SJSA1 (cell line): ENCODE measurements around the gene CD36. TPM values are rescaled to one million over a fixed set of nuclear protein-coding genes. Genes with fewer than 3 reads are reported as not detected.

Experiments
- DNase-seq, 2 experiments: peaks; one replicate each; pipeline ENCODE4 v3.0.0-alpha.2; 2015 to 2020; ENCODE audit warnings: low spot score in 2 of 2, low read depth in 1 of 2
- H3K27ac ChIP-seq: fragments of 250-450 bp; sonication (Bioruptor Pico); 2 replicates; pipeline ENCODE4 v1.5.1; 2020; ENCODE audit warnings: mild to moderate bottlenecking, moderate library complexity
- H3K27me3 ChIP-seq: fragments of 250-450 bp; sonication (Bioruptor Pico); replicated peaks from 2 replicates; pipeline ENCODE4 v1.5.1; 2020; ENCODE audit warnings: mild to moderate bottlenecking, moderate library complexity
- H3K36me3 ChIP-seq: fragments of 250-450 bp; sonication (Bioruptor Pico); 2 replicates; pipeline ENCODE4 v1.5.1; 2020; ENCODE audit warnings: mild to moderate bottlenecking
- H3K4me1 ChIP-seq: fragments of 250-450 bp; sonication (Bioruptor Pico); replicated peaks from 2 replicates; pipeline ENCODE4 v1.6.1; 2021; ENCODE audit warnings: mild to moderate bottlenecking
- H3K4me3 ChIP-seq: fragments of 250-450 bp; sonication (Bioruptor Pico); 2 replicates; pipeline ENCODE4 v1.5.1; 2020; ENCODE audit warnings: mild to moderate bottlenecking
- H3K9me3 ChIP-seq: fragments of 250-450 bp; sonication (Bioruptor Pico); replicated peaks from 2 replicates; pipeline ENCODE4 v1.5.1; 2020; ENCODE audit warnings: mild to moderate bottlenecking
- total RNA-seq: library from RNA; depleted of rRNA; stranded (reverse); fragments of >200 nt; shearing (Covaris generic); gene quantifications from 2 replicates; pipeline ENCODE4 v1.2.3, GENCODE V29; 2014; rRNA removed

CD36 gene
- total RNA-seq: 0.32 TPM in 1 of 2 replicates, not detected in the other

DNA sequence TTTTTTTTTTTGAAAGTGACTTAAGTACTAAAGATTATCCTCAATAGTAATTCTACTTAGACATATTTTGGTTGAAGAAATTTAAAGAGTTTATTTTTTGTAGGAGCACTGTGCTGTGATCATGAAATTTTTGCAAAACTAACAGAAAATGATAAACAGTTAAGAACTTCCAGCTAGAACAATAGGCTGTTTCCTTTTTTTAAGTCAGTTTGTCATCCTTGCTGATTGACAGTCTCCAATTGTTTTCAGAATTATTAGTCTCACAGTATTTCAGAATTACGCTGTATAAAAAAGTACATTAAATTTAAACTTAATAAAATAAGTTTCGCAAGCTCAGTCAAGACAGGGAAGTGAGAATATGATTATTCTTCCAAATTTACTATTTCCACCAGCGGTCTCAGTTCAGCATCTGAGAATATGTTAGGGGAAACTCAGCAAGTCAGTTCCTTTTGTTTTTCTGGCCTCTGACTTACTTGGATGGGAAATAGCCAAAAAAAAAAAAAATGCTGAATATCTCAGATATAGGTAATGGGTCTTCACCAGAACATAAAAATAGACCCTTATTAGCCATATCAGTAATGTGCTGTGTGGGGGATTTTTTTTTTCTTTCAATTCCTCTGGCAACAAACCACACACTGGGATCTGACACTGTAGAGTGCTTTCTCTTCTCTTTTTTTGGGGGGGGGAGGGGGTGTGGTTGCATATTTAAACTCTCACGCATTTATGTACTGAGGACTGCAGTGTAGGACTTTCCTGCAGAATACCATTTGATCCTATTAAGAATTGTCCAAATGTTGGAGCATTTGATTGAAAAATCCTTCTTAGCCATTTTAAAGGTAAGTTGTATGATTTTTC lies at the start of gene CD36:
TSS of gene CD36 (plus strand) at position 732 of the 855 bp plus-strand sequence. CDS start 8,099 bp downstream, outside the sequence.
- Histone ChIP-seq H3K27me3 (no peaks in the 10 kb centered on the region), H3K27ac (no peak within 1 kb of the TSS), H3K36me3 (no peaks in the 10 kb centered on the region), H3K4me3 (no peak within 1 kb of the TSS), H3K4me1 (peaks cover 20% of the 10 kb centered on the region), H3K9me3 (no peaks in the 10 kb centered on the region)
- DNase-seq: no peak

DNA sequence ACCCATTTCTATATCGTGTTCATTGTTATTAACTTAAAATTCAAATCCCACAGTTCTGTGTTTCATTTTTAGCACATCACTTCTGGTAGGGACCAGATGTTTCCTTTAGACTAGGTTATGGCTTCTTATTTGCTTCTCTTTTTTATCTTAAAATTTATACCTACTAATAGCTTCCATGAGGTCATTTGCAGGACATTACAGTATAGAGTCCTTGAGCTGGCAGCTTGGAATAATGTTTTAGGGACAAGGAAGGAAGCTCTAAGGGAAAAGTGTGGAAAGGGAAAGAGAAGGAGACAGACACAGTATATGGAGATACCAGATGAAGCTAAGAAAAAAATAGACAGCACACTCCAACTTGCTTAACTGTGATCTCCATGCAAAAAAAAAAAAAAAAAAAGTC lies 48.8 kb upstream of the CD36 start:
- no peaks in the 10 kb centered on the region for H3K36me3 ChIP-seq
- H3K27ac ChIP-seq: no peak overlapping the region
- H3K4me1 ChIP-seq: peaks cover 8% of the 10 kb centered on the region; the same call in 1 of the 2 replicates
- no peaks in the 10 kb centered on the region for H3K9me3 ChIP-seq
- H3K27me3 ChIP-seq: no peaks in the 10 kb centered on the region
- DNase-seq: no peak
- H3K4me3 ChIP-seq: no peak overlapping the region

DNA sequence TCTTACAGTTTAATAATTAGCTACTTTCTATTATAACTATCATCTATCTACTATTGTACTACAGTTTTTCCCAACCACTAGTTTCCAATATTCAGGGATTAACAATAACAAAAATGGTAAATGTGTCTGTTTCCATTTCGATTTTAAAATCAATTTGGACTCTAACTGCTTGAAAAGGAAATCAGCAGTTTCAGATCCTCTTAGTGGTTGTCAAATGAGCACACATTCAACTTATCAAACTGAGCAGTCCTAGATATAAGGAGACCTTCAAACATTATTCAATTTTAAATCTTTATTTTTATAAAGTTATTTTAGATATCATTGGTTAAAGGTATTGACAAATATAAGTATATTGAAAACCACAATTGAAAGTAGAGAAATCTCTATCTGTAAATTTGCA lies 46.8 kb upstream of the CD36 start:
- Histone ChIP-seq H3K36me3 (no peaks in the 10 kb centered on the region), H3K4me3 (no peak overlapping the region), H3K27me3 (no peaks in the 10 kb centered on the region), H3K9me3 (no peaks in the 10 kb centered on the region), H3K27ac (no peak overlapping the region), H3K4me1 (peaks cover 8% of the 10 kb centered on the region; the same call in 1 of the 2 replicates)
- DNase-seq: no peak

DNA sequence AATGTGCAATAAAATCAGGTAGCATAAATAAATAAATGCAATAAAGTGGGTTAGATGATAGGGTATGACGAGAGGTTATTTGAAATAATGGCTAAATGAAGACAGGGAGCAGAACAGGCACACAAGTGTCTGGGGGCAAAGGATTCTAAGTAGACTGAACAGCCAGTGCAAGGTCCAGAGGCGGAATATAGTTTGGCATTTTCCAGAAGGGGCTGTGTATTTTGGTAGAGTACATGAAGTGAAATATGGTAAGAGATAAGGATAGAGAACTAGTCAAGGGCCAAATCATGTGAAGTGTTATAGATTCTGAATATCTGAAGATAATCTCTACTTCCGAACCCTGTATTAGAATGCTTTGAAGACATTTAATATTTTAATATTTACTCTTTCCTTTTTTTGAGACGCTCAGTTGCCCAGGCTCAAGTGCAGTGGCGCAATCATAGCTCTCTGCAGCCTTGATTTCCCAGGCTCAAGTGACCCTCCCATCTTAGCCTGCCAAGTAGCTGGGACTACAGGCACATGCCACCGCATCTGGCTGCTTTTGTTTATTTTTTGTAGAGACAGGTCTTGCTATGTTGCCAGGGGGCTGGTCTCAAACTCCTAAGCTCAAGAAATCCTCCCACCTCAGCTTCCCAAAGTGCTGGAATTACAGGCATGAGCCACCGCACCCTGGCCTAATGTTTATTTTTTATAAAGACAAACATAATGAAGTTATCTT lies 44.4 kb upstream of the CD36 start:
- H3K36me3 ChIP-seq: no peaks in the 10 kb centered on the region
- H3K27ac ChIP-seq: no peak overlapping the region
- no peaks in the 10 kb centered on the region for H3K4me1 ChIP-seq
- H3K9me3 ChIP-seq: no peaks in the 10 kb centered on the region
- DNase-seq: no peak
- no peak overlapping the region for H3K4me3 ChIP-seq
- H3K27me3 ChIP-seq: no peaks in the 10 kb centered on the region

DNA sequence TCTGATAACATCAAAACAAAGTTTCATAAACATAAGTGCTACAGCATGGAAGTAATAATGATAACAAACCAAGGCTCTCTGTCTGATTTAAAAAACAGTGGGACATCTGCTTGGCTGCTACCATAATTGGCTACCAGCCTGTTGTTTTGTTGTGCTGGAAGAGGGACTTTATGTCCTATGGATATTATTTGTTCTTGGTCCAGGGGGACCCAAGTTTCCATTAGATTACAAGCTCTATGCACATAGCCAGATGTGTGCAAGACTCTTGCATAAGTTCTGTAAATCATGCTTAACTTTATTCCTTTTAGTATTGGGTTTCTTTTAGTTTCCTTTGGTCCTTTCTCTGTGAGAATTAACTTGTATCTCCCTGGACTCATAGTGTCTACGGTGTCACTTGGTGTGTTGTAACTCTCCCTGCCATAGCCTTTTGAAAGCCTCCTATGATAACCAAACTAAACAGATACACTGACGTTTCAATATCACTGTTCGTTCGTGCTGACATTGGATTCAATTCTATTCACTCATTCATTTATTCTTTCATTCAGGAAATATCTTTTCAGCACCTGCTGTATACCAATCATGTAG lies 41.4 kb upstream of the CD36 start:
- Histone ChIP-seq H3K36me3 (no peaks in the 10 kb centered on the region), H3K27me3 (no peaks in the 10 kb centered on the region), H3K4me1 (no peaks in the 10 kb centered on the region), H3K9me3 (no peaks in the 10 kb centered on the region), H3K4me3 (no peak overlapping the region), H3K27ac (no peak overlapping the region)
- DNase-seq: no peak

DNA sequence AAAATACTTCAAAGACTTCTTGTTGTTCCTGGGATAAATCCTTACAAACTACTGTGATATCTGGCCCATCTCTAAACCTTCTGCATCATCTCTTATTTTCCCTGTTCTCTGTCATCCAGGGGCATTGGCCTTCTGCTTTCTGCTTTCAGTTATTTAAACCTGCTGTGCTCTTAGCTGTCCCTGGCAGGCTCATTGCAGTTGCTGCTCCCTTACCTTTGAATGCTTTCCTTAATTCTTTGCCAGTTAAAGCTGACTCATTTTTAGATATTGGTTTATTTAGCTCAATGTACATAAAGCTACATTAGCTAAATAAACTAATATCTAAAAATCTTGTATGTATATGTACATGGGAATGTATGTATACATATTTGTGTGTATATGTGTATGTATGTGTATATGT lies 40.6 kb upstream of the CD36 start:
- Histone ChIP-seq H3K4me3 (no peak overlapping the region), H3K27me3 (0 out of 2 replicates have a peak, but pooled peaks cover 5% of the 10 kb centered on the region), H3K27ac (no peak overlapping the region), H3K4me1 (no peaks in the 10 kb centered on the region), H3K36me3 (no peaks in the 10 kb centered on the region), H3K9me3 (no peaks in the 10 kb centered on the region)
- no peak for DNase-seq

DNA sequence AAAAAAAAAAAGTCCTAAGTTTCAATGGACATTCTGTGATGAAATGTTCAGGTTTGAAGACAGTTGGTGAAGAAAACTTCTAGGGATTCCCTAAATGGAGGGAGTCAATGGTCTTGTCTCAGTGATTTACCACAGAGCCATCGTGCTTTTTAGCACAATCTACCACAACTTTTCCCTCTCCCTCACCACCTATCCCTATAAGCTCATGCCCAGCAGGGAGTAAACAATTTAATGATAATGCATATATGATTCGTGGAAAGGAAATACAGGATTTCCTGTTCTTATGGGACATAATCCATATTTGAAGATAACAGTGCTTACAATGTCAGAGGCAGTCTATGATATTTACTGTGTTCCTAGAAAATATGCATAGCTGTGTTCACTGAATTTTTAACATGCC lies 38.4 kb upstream of the CD36 start:
- no peak overlapping the region for H3K4me3 ChIP-seq
- H3K27me3 ChIP-seq: 0 out of 2 replicates have a peak, but pooled peaks cover 5% of the 10 kb centered on the region
- no peak for DNase-seq
- no peaks in the 10 kb centered on the region for H3K36me3 ChIP-seq
- H3K27ac ChIP-seq: no peak overlapping the region
- no peaks in the 10 kb centered on the region for H3K4me1 ChIP-seq
- H3K9me3 ChIP-seq: no peaks in the 10 kb centered on the region

DNA sequence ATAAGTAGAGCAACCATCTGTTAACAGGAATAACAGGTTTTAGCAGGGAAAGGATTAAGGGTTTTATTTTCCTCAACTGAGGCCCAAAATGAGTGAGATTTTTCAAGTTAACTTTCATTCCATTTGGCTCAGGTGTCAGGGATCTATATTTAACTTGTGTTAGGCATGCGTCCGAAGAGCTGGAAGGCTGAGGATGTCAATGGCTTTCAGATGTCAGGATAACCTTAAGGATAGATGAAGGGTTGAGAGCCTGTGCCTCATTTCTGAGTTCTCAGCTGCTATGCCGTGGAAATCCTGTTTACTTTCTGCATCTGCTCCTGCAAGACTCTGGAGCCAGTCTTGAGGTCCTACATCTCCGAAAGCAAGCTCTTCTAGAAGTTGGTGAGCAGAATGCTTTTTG lies 36.4 kb upstream of the CD36 start:
- Histone ChIP-seq H3K4me3 (no peak overlapping the region), H3K9me3 (no peaks in the 10 kb centered on the region), H3K27ac (no peak overlapping the region), H3K4me1 (no peaks in the 10 kb centered on the region), H3K36me3 (no peaks in the 10 kb centered on the region), H3K27me3 (peaks cover 5% of the 10 kb centered on the region; the same call in 1 of the 2 replicates)
- DNase-seq: no peak

DNA sequence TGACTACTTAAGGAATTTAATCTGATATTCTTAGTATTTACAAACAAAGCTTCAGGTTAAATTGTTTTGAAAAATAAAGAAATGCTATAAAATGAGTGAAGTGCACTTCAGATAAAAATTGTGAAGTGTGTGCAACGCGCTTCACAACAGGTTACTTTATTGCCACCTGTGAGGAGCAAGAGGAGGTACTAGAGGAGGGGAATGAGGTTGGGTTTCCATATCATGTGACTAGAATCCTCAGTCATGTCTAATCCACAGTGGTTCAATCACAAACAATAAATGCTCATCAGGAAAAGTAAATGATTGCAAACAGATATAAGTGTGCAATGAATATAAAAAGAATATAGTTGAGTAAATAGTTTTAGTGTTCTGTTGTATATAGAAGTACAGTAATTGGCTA lies 34.5 kb upstream of the CD36 start:
- H3K4me1 ChIP-seq: no peaks in the 10 kb centered on the region
- no peak for DNase-seq
- no peaks in the 10 kb centered on the region for H3K9me3 ChIP-seq
- H3K36me3 ChIP-seq: no peaks in the 10 kb centered on the region
- no peak overlapping the region for H3K27ac ChIP-seq
- peaks cover 5% of the 10 kb centered on the region; the same call in 1 of the 2 replicates for H3K27me3 ChIP-seq
- no peak overlapping the region for H3K4me3 ChIP-seq

DNA sequence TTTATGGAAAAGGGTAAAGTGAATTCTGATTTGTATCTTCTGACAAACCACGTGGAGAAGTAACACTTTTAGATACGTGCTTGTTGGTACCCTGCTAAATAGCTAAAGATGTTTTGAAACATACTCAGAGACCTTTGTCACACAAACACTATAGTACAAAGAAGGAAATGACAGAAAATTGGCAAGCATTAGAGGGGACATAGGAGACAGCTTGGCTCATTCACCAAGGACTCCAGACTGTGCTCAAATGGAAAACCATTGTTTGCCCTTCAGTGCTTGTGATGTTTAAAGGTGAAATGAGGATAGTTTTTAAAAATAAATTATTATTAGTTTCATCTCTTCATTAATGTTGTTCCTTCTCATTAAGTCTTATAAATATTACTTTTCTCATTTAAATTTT lies 34.0 kb upstream of the CD36 start:
- no peaks in the 10 kb centered on the region for H3K9me3 ChIP-seq
- H3K4me3 ChIP-seq: no peak overlapping the region
- H3K4me1 ChIP-seq: no peaks in the 10 kb centered on the region
- no peak overlapping the region for H3K27ac ChIP-seq
- peaks cover 5% of the 10 kb centered on the region; the same call in 1 of the 2 replicates for H3K27me3 ChIP-seq
- no peaks in the 10 kb centered on the region for H3K36me3 ChIP-seq
- DNase-seq: no peak

DNA sequence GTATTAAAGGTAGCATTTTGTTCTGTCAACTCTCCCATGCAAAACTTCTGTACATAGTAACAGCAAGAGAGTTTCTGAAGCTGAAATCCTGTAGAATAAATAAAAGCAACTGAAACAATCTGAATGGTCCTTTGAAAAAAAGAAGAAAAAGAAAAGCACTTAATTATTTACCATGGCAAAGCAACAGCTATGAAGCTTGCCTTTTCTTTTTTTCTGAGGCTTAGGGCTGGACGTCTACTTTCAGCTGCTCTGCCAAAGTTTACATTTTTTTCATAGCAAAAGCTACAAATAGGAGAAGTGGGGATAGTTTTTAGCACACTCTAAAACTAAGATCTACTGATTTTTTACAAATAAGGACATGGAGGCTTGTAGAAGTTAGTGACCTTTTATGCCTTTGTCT lies 31.3 kb upstream of the CD36 start:
- Histone ChIP-seq H3K27ac (no peak overlapping the region), H3K9me3 (no peaks in the 10 kb centered on the region), H3K27me3 (peaks cover 5% of the 10 kb centered on the region; the same call in 1 of the 2 replicates), H3K4me1 (peaks cover 8% of the 10 kb centered on the region; the same call in 1 of the 2 replicates), H3K36me3 (no peaks in the 10 kb centered on the region), H3K4me3 (no peak overlapping the region)
- no peak for DNase-seq

DNA sequence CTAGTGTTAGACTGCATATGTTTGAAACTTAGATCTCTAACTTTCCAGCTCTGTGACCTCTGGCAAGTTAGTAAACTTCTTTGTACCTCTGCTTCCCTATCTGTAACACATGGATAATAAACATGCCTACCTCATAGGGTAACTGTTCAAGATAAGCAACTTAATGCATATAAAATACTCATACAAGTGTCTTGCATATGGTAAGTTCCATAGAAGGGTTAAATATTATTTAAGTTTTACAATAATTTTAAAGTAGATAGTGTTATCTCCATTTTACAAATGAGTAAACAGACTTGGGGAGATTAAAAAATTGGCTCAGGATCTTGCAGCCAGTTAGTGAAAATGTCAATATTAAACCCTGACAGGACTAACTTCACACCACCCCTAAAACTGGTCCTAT lies 30.1 kb upstream of the CD36 start:
- no peak for DNase-seq
- Histone ChIP-seq H3K27me3 (no peaks in the 10 kb centered on the region; the same call in 1 of the 2 replicates), H3K4me3 (no peak overlapping the region), H3K4me1 (peaks cover 8% of the 10 kb centered on the region; the same call in 1 of the 2 replicates), H3K9me3 (no peaks in the 10 kb centered on the region), H3K36me3 (no peaks in the 10 kb centered on the region), H3K27ac (no peak overlapping the region)

DNA sequence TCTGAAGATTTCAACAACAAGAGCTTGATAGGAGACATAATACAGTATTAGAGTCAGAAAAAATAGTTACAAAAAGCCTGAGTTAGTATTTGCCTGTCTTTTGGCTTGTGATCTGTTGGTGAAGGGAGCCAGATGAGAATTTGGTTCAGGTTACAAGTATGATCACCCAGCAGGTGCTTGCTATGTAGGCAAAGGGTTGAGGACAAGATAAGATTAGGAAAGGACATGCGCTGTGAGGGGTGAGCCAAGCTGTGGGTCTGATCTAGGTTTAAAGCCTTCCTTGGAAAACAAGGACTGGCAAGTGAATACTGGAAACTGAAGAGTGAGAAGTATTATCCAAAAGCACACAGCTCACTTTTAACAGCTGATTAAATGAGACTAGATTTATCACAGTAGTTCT lies 28.7 kb upstream of the CD36 start:
- Histone ChIP-seq H3K4me3 (no peak overlapping the region), H3K27me3 (no peaks in the 10 kb centered on the region; the same call in 1 of the 2 replicates), H3K9me3 (no peaks in the 10 kb centered on the region), H3K4me1 (peaks cover 8% of the 10 kb centered on the region; the same call in 1 of the 2 replicates), H3K36me3 (no peaks in the 10 kb centered on the region), H3K27ac (no peak overlapping the region)
- DNase-seq: no peak
